Liver (tissue), 9 donors: ENCODE data around the gene SIDT2. TPM values are rescaled to one million over a fixed set of nuclear protein-coding genes. Genes with fewer than 3 reads are reported as not detected.

Source experiments
- DNase-seq: peaks from one replicate; pipeline ENCODE4 v3.0.0-alpha.2; 2017; ENCODE audit warnings: low spot score
- H3K27ac ChIP-seq, 2 donors: one replicate each; pipeline ENCODE4 v1.7.0; 2013; ENCODE audit warnings: inconsistent platforms in 2 of 2, low read length in 2 of 2, control low read depth in 1 of 2, low read depth in 1 of 2, mild to moderate bottlenecking in 1 of 2
- H3K27me3 ChIP-seq, 4 donors: one replicate each; pipeline versions ENCODE4 v1.6.1 to v1.7.0; 2013; ENCODE audit warnings: low read length in 3 of 4, inconsistent platforms in 1 of 4, mild to moderate bottlenecking in 1 of 4, moderate library complexity in 1 of 4; ENCODE audit not compliant: control insufficient read depth in 4 of 4, insufficient read depth in 4 of 4
- H3K36me3 ChIP-seq, 4 donors: one replicate each; pipeline versions ENCODE4 v1.6.1 to v1.7.0; 2013; ENCODE audit warnings: low read length in 3 of 4, mild to moderate bottlenecking in 3 of 4, low read depth in 1 of 4, moderate library complexity in 1 of 4; ENCODE audit not compliant: control insufficient read depth in 4 of 4, insufficient read depth in 3 of 4
- H3K4me1 ChIP-seq, 4 donors: one replicate each; pipeline versions ENCODE4 v1.6.1 to v1.7.0; 2013; ENCODE audit warnings: low read length in 3 of 4, mild to moderate bottlenecking in 3 of 4, moderate library complexity in 1 of 4; ENCODE audit not compliant: control insufficient read depth in 4 of 4, insufficient read depth in 4 of 4
- H3K4me3 ChIP-seq, 3 donors: one replicate each; pipeline versions ENCODE4 v1.6.1 to v1.7.0; 2013; ENCODE audit warnings: low read length in 3 of 3, control low read depth in 1 of 3, low read depth in 1 of 3, mild to moderate bottlenecking in 1 of 3
- H3K9ac ChIP-seq, 2 donors: one replicate each; pipeline ENCODE4 v1.7.0; 2013; ENCODE audit warnings: low read length in 2 of 2, mild to moderate bottlenecking in 2 of 2, moderate library complexity in 2 of 2, control low read depth in 1 of 2, low read depth in 1 of 2
- H3K9me3 ChIP-seq, 4 donors: one replicate each; pipeline versions ENCODE4 v1.6.1 to v1.7.0; 2013; ENCODE audit warnings: low read length in 3 of 4; ENCODE audit not compliant: control insufficient read depth in 4 of 4
- ATF3 ChIP-seq: IDR thresholded peaks from 2 replicates; pipeline ENCODE4 v1.6.1; 2016; ENCODE audit warnings: antibody characterized with exemption
- CTCF ChIP-seq: fragments of 150-350 bp; IDR thresholded peaks from 2 replicates; pipeline ENCODE4 v1.5.1; 2017; ENCODE audit warnings: improper control_type of control experiment, low read depth, low read length; ENCODE audit not compliant: missing input control
- EGR1 ChIP-seq, 2 donors: IDR thresholded peaks; 2 replicates each; pipeline ENCODE4 v1.6.1; 2016 to 2018; ENCODE audit warnings: antibody characterized with exemption in 2 of 2, low read depth in 2 of 2
- FOXA1 ChIP-seq: IDR thresholded peaks from 2 replicates; pipeline ENCODE4 v1.6.1; 2016; ENCODE audit warnings: antibody characterized with exemption
- FOXA2 ChIP-seq: IDR thresholded peaks from 2 replicates; pipeline ENCODE4 v1.6.1; 2016; ENCODE audit warnings: antibody characterized with exemption
- HNF4A ChIP-seq, 2 donors: conservative IDR thresholded peaks; 2 replicates each; pipeline ENCODE4 v1.6.1; 2016; ENCODE audit warnings: antibody characterized with exemption in 2 of 2, mild to moderate bottlenecking in 2 of 2
- HNF4G ChIP-seq: IDR thresholded peaks from 2 replicates; pipeline ENCODE4 v1.6.1; 2016; ENCODE audit warnings: antibody characterized with exemption
- JUND ChIP-seq, 2 donors: IDR thresholded peaks; 2 replicates each; pipeline ENCODE4 v1.6.1; 2016; ENCODE audit warnings: antibody characterized with exemption in 2 of 2
- MAX ChIP-seq: IDR thresholded peaks from 2 replicates; pipeline ENCODE4 v1.6.1; 2016; ENCODE audit warnings: antibody characterized with exemption
- NR2F2 ChIP-seq: IDR thresholded peaks from 2 replicates; pipeline ENCODE4 v1.6.1; 2016; ENCODE audit warnings: antibody characterized with exemption
- RAD21 ChIP-seq, 2 donors: IDR thresholded peaks; 2 replicates each; pipeline ENCODE4 v1.6.1; 2016; ENCODE audit warnings: antibody characterized with exemption in 2 of 2, mild to moderate bottlenecking in 2 of 2
- REST ChIP-seq: IDR thresholded peaks from 2 replicates; pipeline ENCODE4 v1.6.1; 2016; ENCODE audit warnings: antibody characterized with exemption, mild to moderate bottlenecking
- RXRA ChIP-seq, 2 donors: IDR thresholded peaks; 2 replicates each; pipeline ENCODE4 v1.6.1; 2017 to 2018; ENCODE audit warnings: antibody characterized with exemption in 2 of 2, mild to moderate bottlenecking in 1 of 2
- SP1 ChIP-seq: IDR thresholded peaks from 2 replicates; pipeline ENCODE4 v1.6.1; 2018; ENCODE audit warnings: antibody characterized with exemption, mild to moderate bottlenecking
- TAF1 ChIP-seq: conservative IDR thresholded peaks from 2 replicates; pipeline ENCODE4 v1.6.1; 2016; ENCODE audit warnings: antibody characterized with exemption, mild to moderate bottlenecking
- YY1 ChIP-seq: IDR thresholded peaks from 2 replicates; pipeline ENCODE4 v1.6.1; 2016; ENCODE audit warnings: antibody characterized with exemption, mild to moderate bottlenecking
- ZBTB33 ChIP-seq: IDR thresholded peaks from 2 replicates; pipeline ENCODE4 v1.6.1; 2016; ENCODE audit warnings: antibody characterized with exemption
- WGBS: extraction: QIAGEN DNeasy Blood & Tissue Kit; methylation state at CpG from one replicate; pipeline ENCODE4 v1.1.7; 2013; 5-methylcytosine and 5-hydroxymethylcytosine counted together
- polyA plus RNA-seq, 2 donors: library from polyadenylated mRNA; stranded (reverse) in 1 of 2; unstranded in 1 of 2; fragments of 200-250 nt in 1 of 2; fragments of >200 nt in 1 of 2; fragmentation: Nextera tagmentation in 1 of 2; extraction: Ambion mirVana in 1 of 2; gene quantifications; one replicate each; pipeline versions ENCODE4 v1.2.1 to v1.2.3, GENCODE V29; 2013 to 2015
- total RNA-seq, 2 donors: library from RNA; depleted of rRNA; stranded (reverse); fragments of >200 nt; gene quantifications; one replicate each; pipeline ENCODE4 v1.2.3, GENCODE V29; 2014
- donor health status: healthy.
- donor health status: healthy.
- donor health status: healthy.
- donor health status: healthy.
- donor health status: healthy.

The SIDT2 gene
- total and polyA plus RNA-seq, 4 donors, result 11.2 to 42.9 (median 22.4) TPM

- no peak for TF ChIP-seq CTCF
- TF ChIP-seq NR2F2, result no peak
Observed at GRCh38 chr11:117195258-117195657, 16.7 kb downstream of the SIDT2 start (continued).

- TF ChIP-seq YY1 (no peak), REST (no peak), FOXA2 (no peak), ZBTB33 (no peak)
- H3K36me3 ChIP-seq, result peaks cover 6 to 35% (median 14%) of the 10 kb centered on the region in 4 donors
- DNase-seq, result no peak
- H3K27ac ChIP-seq, result no peak overlapping the region
- H3K27me3 ChIP-seq, result no peaks in the 10 kb centered on the region
- no peaks in the 10 kb centered on the region for H3K4me1 ChIP-seq
- no peaks in the 10 kb centered on the region for H3K9me3 ChIP-seq
- 94% methylated on average over 19 of the region's 19 CpGs for whole genome bisulfite sequencing
- H3K4me3 ChIP-seq, result no peak overlapping the region
- H3K9ac ChIP-seq, result no peak overlapping the region
Observed at GRCh38 chr11:117195761-117196160, 17.2 kb downstream of the SIDT2 start.

GRCh38 chr11:117197006-117197405, 18.5 kb downstream of the SIDT2 start:
- H3K9ac ChIP-seq, result no peak overlapping the region
- no peaks in the 10 kb centered on the region for H3K4me1 ChIP-seq
- H3K9me3 ChIP-seq, result no peaks in the 10 kb centered on the region
- peaks cover 6 to 27% (median 12%) of the 10 kb centered on the region in 4 donors for H3K36me3 ChIP-seq
- DNase-seq, result no peak
- no peak overlapping the region for H3K4me3 ChIP-seq
- no peak overlapping the region for H3K27ac ChIP-seq
- 93% methylated on average over 7 of the region's 7 CpGs for WGBS
- H3K27me3 ChIP-seq, result no peaks in the 10 kb centered on the region
- TF ChIP-seq FOXA1 (no peak), SP1 (no peak), TAF1 (no peak), MAX (no peak), FOXA2 (no peak), HNF4G (no peak), EGR1 (IDR thresholded peaks at IDR 0.05; ENCODE audit: low read depth in 2 of 2) (no peak), ATF3 (no peak), HNF4A (conservative IDR thresholded peaks at IDR 0.05) (no peak), RAD21 (IDR thresholded peaks at IDR 0.05) (no peak), RXRA (IDR thresholded peaks at IDR 0.05) (no peak), CTCF (no peak), JUND (IDR thresholded peaks at IDR 0.05) (no peak), ZBTB33 (no peak), YY1 (no peak)
